HepG2 (cell line): ENCODE data around the gene KRT1. TPM values are rescaled to one million over a fixed set of nuclear protein-coding genes. Genes with fewer than 3 reads are reported as not detected.

Experiments
- ATAC-seq: fragments of 200-7000 bp; cut with Tn5 transposase; 3 replicates; pipeline ENCODE4 v1.9.1; 2020; ENCODE audit warnings: mild to moderate bottlenecking, moderate library complexity
- BruUV-seq: library from RNA; stranded (reverse); fragments of 400-500 nt; replicated peaks from 2 replicates; lab custom pipeline; 2021; lab: Mats Ljungman, UMichigan
- CTCF ChIA-PET: fragments of 300-600 bp; formaldehyde crosslinking; extraction: SDS; loops from one replicate; lab custom pipeline; 2021; ENCODE audit warnings: low total read pairs, inconsistent platforms, low intra/inter-chr PET ratio; lab: Yijun Ruan, JAX
- POLR2A ChIA-PET: fragments of 350-600 bp; sonication (Branson Sonifier 250); formaldehyde crosslinking; loops from one replicate; lab custom pipeline; 2020; ENCODE audit warnings: antibody characterized with exemption, inconsistent platforms; lab: Yijun Ruan, JAX
- DNase-seq: peaks from one replicate; pipeline ENCODE4 v3.0.0-alpha.2; 2015; ENCODE audit warnings: low spot score
- FAIRE-seq: peaks from 3 replicates; lab custom pipeline; 2011; peaks lifted over from hg19 to GRCh38; lab: Jason Lieb, UNC
- H2AFZ ChIP-seq: one replicate; pipeline ENCODE4 v1.6.1; 2011; ENCODE audit warnings: low read length, inconsistent platforms
- H3K27ac ChIP-seq: fragments of 300-600 bp; 3 replicates; pipeline ENCODE4 v1.8.0; 2011; ENCODE audit warnings: mixed run types, mild to moderate bottlenecking, mixed read lengths, low read length, inconsistent platforms; ENCODE audit not compliant: insufficient read depth; ENCODE audit errors: extremely low read length
- H3K27me3 ChIP-seq, 2 experiments: fragments of 200-600 bp in 1 of 2; 2 replicates in 1 of 2; 3 replicates in 1 of 2; pipeline versions ENCODE4 v1.6.0 to v1.8.0; 2011; ENCODE audit warnings: low read length in 2 of 2, mild to moderate bottlenecking in 2 of 2, moderate library complexity in 2 of 2, inconsistent platforms in 1 of 2; ENCODE audit not compliant: insufficient read depth in 2 of 2, control insufficient read depth in 1 of 2
- H3K36me3 ChIP-seq, 2 experiments: fragments of 200-600 bp in 1 of 2; replicated peaks in 1 of 2; 2 replicates in 1 of 2; 3 replicates in 1 of 2; pipeline versions ENCODE4 v1.5.1 to v1.8.0; 2011; ENCODE audit warnings: low read length in 2 of 2, inconsistent platforms in 1 of 2; ENCODE audit not compliant: insufficient read depth in 2 of 2, control insufficient read depth in 1 of 2
- H3K4me1 ChIP-seq: 2 replicates; pipeline ENCODE4 v1.5.1; 2012; ENCODE audit warnings: low read length, inconsistent platforms; ENCODE audit not compliant: insufficient read depth
- H3K4me2 ChIP-seq: 2 replicates; pipeline ENCODE4 v1.6.0; 2011; ENCODE audit warnings: low read depth, low read length, inconsistent platforms
- H3K4me3 ChIP-seq, 3 experiments: fragments of 200-600 bp in 1 of 3; sonication (generic), shearing (Covaris generic) in 1 of 3; replicated peaks in 1 of 3; 2 replicates each; pipeline ENCODE4 v1.5.1; 2011 to 2016; ENCODE audit warnings: low read length in 3 of 3, inconsistent platforms in 2 of 3, low read depth in 2 of 3, mild to moderate bottlenecking in 2 of 3, control low read depth in 1 of 3, mixed read lengths in 1 of 3; ENCODE audit not compliant: insufficient read depth in 1 of 3
- H3K79me2 ChIP-seq: one replicate; pipeline ENCODE4 v1.6.1; 2011; ENCODE audit warnings: low read length, inconsistent platforms; ENCODE audit not compliant: insufficient read depth
- H3K9ac ChIP-seq: 2 replicates; pipeline ENCODE4 v1.6.0; 2011; ENCODE audit warnings: mild to moderate bottlenecking, low read depth, low read length, inconsistent platforms; ENCODE audit not compliant: insufficient read depth
- H3K9me3 ChIP-seq: 2 replicates; pipeline ENCODE4 v1.5.1; 2012; ENCODE audit warnings: mild to moderate bottlenecking, low read length
- H4K20me1 ChIP-seq: 2 replicates; pipeline ENCODE4 v1.6.0; 2011; ENCODE audit warnings: inconsistent platforms, mild to moderate bottlenecking, low read length, moderate library complexity; ENCODE audit not compliant: insufficient read depth
- CCAR2 ChIP-seq: fragments of 200-400 bp; formaldehyde crosslinking; optimal IDR thresholded peaks from 2 replicates; pipeline ENCODE3; 2018; ENCODE audit warnings: low read depth, mild to moderate bottlenecking, low read length, moderate library complexity
- HOXD1 ChIP-seq: sonication (generic); formaldehyde crosslinking; IDR thresholded peaks from 2 replicates; pipeline ENCODE4 v1.5.0; 2020; ENCODE audit warnings: missing genetic modification reagents
- JUND ChIP-seq: sonication (generic); formaldehyde crosslinking; IDR thresholded peaks from 2 replicates; pipeline ENCODE4 v1.8.0; 2022; ENCODE audit warnings: mild to moderate bottlenecking, missing genetic modification reagents
- MTA1 ChIP-seq: sonication (generic); formaldehyde crosslinking; IDR thresholded peaks from 2 replicates; pipeline ENCODE4 v1.4.0; 2020; ENCODE audit warnings: missing genetic modification reagents, mild to moderate bottlenecking, borderline replicate concordance
- REXO4 ChIP-seq: sonication (generic); formaldehyde crosslinking; IDR thresholded peaks from 2 replicates; pipeline ENCODE4 v1.8.0; 2022; ENCODE audit warnings: missing genetic modification reagents, mild to moderate bottlenecking, borderline replicate concordance
- TP53 ChIP-seq: sonication (generic); formaldehyde crosslinking; conservative IDR thresholded peaks from 2 replicates; pipeline ENCODE4 v1.4.0; 2020; ENCODE audit warnings: missing genetic modification reagents
- ZNF10 ChIP-seq: sonication (generic); formaldehyde crosslinking; IDR thresholded peaks from 2 replicates; pipeline ENCODE4 v1.4.0; 2020; ENCODE audit warnings: mild to moderate bottlenecking, low read depth, missing genetic modification reagents, borderline replicate concordance
- ZNF326 ChIP-seq: sonication (generic); formaldehyde crosslinking; IDR thresholded peaks from 2 replicates; pipeline ENCODE4 v1.4.0; 2020; ENCODE audit warnings: missing genetic modification reagents, borderline replicate concordance
- ZNF337 ChIP-seq: sonication (generic); formaldehyde crosslinking; IDR thresholded peaks from 2 replicates; pipeline ENCODE4 v1.5.1; 2020; ENCODE audit warnings: missing genetic modification reagents, low read depth, mild to moderate bottlenecking, borderline replicate concordance
- ZNF382 ChIP-seq: sonication (generic); formaldehyde crosslinking; IDR thresholded peaks from 2 replicates; pipeline ENCODE4 v1.5.0; 2020; ENCODE audit warnings: missing genetic modification reagents, mild to moderate bottlenecking, borderline replicate concordance
- ZNF703 ChIP-seq: sonication (generic); formaldehyde crosslinking; IDR thresholded peaks from 2 replicates; pipeline ENCODE4 v1.5.1; 2020; ENCODE audit warnings: missing genetic modification reagents, mild to moderate bottlenecking, moderate library complexity, borderline replicate concordance
- ZNF883 ChIP-seq: sonication (generic); formaldehyde crosslinking; IDR thresholded peaks from 2 replicates; pipeline ENCODE4 v1.5.1; 2020; ENCODE audit warnings: mild to moderate bottlenecking, missing genetic modification reagents; ENCODE audit errors: not compliant biosample characterization
- ZSCAN12 ChIP-seq: sonication (generic); formaldehyde crosslinking; IDR thresholded peaks from 2 replicates; pipeline ENCODE4 v1.9.0; 2021; ENCODE audit warnings: mild to moderate bottlenecking, missing genetic modification reagents
- WGBS: methylation state at CpG from one replicate; pipeline ENCODE4 v1.1.6; 2017; ENCODE audit warnings: low lambda C conversion rate; 5-methylcytosine and 5-hydroxymethylcytosine counted together
- in situ Hi-C: cut with HindIII; loops from 2 replicates; pipeline ENCODE4 v1.10.0; 2017; ENCODE audit warnings: low pct_unique_long_range_greater_than_20kb; ENCODE audit not compliant: extremely low pct_ligation_motif_present
- intact Hi-C: fragments of 100-400 bp; cut with micrococcal nuclease; formaldehyde crosslinking; loops from one replicate; pipeline ENCODE4 v1.10.0; 2022; ENCODE audit not compliant: unreplicated experiment
- polyA plus RNA-seq, 8 experiments: library from polyadenylated mRNA; depleted of rRNA in 3 of 8; stranded (reverse) in 7 of 8; unstranded in 1 of 8; fragments of >200 nt; fragmentation: Illumina TruSeq in 4 of 8; extraction: Trizol in 4 of 8; gene quantifications; 2 replicates each; pipeline versions ENCODE4 v1.2.1 to v1.2.3, GENCODE V29; 2011 to 2016; ENCODE audit warnings: low read depth in 4 of 8, missing spikeins in 1 of 8, mixed read lengths in 1 of 8; ENCODE audit not compliant: insufficient read depth in 1 of 8
- total RNA-seq, 5 experiments: library from RNA; depleted of rRNA; stranded (reverse); fragments of >200 nt; fragmentation: Illumina TruSeq; extraction: Trizol; gene quantifications; 2 replicates each; pipeline ENCODE4 v1.2.3, GENCODE V29; 2016; ENCODE audit warnings: low read depth in 1 of 5
- TF ChIP-seq, protein P1 (sequence below): sonication (generic); formaldehyde crosslinking; IDR thresholded peaks from 2 replicates; pipeline ENCODE4 v1.5.1; 2020; ENCODE audit warnings: missing genetic modification reagents, mild to moderate bottlenecking, borderline replicate concordance
- TF ChIP-seq, protein P2 (sequence below): IDR thresholded peaks from 2 replicates; pipeline ENCODE4 v1.6.1; 2016
- TF ChIP-seq, protein P3 (sequence below): sonication (generic); formaldehyde crosslinking; IDR thresholded peaks from 2 replicates; pipeline ENCODE4 v1.4.0; 2020; ENCODE audit warnings: mild to moderate bottlenecking, missing genetic modification reagents

Gene KRT1
- total and polyA plus RNA-seq, 2 of the 13 experiments (the other 11 are each of a cell fraction or from before 2014, with no cell fraction given) = not detected

GRCh38 chr12:52656616-52657015 lies 23.6 kb downstream of the KRT1 start (continued):
- TF ChIP-seq MTA1 (CRISPR knock-in tag) (no peak), REXO4 (no peak), ZNF703 (CRISPR knock-in tag) (no peak), ZNF10 (CRISPR knock-in tag) (no peak), ZNF337 (CRISPR knock-in tag) (no peak), ZNF883 (no peak), HOXD1 (CRISPR knock-in tag) (no peak)
- TF ChIP-seq, protein P1, sequence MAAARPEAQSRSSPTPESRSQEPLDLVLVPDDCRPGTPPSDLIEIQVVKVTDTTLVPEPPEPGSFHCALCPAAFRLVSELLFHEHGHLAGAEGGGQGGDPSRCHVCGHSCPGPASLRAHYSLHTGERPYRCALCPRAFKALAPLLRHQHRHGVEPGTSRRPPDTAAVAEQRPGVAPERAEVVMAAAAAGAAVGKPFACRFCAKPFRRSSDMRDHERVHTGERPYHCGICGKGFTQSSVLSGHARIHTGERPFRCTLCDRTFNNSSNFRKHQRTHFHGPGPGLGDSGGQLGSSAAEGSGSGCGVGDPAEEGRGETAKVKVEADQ = no peak
- TF ChIP-seq, protein P2, sequence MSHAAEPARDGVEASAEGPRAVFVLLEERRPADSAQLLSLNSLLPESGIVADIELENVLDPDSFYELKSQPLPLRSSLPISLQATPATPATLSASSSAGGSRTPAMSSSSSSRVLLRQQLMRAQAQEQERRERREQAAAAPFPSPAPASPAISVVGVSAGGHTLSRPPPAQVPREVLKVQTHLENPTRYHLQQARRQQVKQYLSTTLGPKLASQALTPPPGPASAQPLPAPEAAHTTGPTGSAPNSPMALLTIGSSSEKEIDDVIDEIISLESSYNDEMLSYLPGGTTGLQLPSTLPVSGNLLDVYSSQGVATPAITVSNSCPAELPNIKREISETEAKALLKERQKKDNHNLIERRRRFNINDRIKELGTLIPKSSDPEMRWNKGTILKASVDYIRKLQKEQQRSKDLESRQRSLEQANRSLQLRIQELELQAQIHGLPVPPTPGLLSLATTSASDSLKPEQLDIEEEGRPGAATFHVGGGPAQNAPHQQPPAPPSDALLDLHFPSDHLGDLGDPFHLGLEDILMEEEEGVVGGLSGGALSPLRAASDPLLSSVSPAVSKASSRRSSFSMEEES (CRISPR knock-in tag) = no peak

DNA sequence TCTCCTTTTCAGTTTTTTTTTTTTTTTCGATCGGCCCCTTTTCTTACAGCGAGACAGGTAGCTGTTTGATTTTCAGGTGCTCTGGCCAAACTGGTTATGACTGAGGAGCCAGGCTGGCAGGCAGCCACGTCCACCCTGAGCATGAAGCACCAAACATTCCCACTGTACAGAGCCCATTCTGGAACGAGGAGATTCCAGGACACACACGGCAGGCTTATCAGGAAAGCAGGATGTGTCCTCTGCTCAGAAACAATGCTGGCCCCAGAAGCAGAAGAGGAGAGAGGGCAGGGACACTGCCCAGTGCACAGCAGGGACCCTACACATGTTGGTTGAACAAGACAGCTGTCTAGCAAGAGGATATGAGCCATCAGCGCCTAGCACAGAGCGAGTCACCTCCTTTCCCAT lies 24.5 kb downstream of the KRT1 start:
- WGBS = 13% methylated on average over 8 of the region's 8 CpGs
- H3K9ac ChIP-seq = no peak overlapping the region
- no peaks in the 10 kb centered on the region for H3K4me1 ChIP-seq
- FAIRE-seq (no peak), DNase-seq (no peak), ATAC-seq (no peak)
- no peaks in the 10 kb centered on the region for H3K36me3 ChIP-seq
- ChIA-PET POLR2A (no interaction called here), CTCF (no interaction called here)
- H3K27me3 ChIP-seq = peaks cover 5 to 29% of the 10 kb centered on the region in 2 experiments; a peak in 4 of 5 replicates
- TF ChIP-seq ZSCAN12 = no peak
- TF ChIP-seq TP53 (CRISPR knock-in tag) = no peak
- no peak for TF ChIP-seq JUND
- no peak for TF ChIP-seq ZNF326 (CRISPR knock-in tag)
- TF ChIP-seq CCAR2 = no peak
- TF ChIP-seq, protein P3, sequence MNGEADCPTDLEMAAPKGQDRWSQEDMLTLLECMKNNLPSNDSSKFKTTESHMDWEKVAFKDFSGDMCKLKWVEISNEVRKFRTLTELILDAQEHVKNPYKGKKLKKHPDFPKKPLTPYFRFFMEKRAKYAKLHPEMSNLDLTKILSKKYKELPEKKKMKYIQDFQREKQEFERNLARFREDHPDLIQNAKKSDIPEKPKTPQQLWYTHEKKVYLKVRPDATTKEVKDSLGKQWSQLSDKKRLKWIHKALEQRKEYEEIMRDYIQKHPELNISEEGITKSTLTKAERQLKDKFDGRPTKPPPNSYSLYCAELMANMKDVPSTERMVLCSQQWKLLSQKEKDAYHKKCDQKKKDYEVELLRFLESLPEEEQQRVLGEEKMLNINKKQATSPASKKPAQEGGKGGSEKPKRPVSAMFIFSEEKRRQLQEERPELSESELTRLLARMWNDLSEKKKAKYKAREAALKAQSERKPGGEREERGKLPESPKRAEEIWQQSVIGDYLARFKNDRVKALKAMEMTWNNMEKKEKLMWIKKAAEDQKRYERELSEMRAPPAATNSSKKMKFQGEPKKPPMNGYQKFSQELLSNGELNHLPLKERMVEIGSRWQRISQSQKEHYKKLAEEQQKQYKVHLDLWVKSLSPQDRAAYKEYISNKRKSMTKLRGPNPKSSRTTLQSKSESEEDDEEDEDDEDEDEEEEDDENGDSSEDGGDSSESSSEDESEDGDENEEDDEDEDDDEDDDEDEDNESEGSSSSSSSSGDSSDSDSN = no peak
- TF ChIP-seq ZNF382 = no peak
- no peak for TF ChIP-seq REXO4
- H3K27ac ChIP-seq = no peak overlapping the region
- no peaks in the 10 kb centered on the region for H4K20me1 ChIP-seq
- H3K4me3 ChIP-seq = no peak overlapping the region
- no peak overlapping the region for H2AFZ ChIP-seq
- no TSS peak for BruUV-seq
- intact Hi-C loops = no loop called here
- no peaks in the 10 kb centered on the region for H3K9me3 ChIP-seq
- in situ Hi-C loops = no loop called here
- H3K79me2 ChIP-seq = no peaks in the 10 kb centered on the region
- no peak overlapping the region for H3K4me2 ChIP-seq
